Activated naive CD4-positive, alpha-beta T cell treated with anti-CD3 and anti-CD28 coated beads, Interleukin-2, amount 50 U/mL, for 16 hours (primary cell): ENCODE results near the gene SNAI3.
A peak's percentile ranks its signal among the peaks of the same experiment; 100 is the strongest.

Experiments used
- DNase-seq: peaks from one replicate; pipeline ENCODE4 v3.0.0-alpha.2; 2020

SNAI3 gene

GRCh38 chr16:88649195-88649923, 36.9 kb downstream of the SNAI3 start:
- no peak for DNase-seq

- no peak for DNase-seq
Measured at GRCh38 chr16:88647178-88648070, 38.9 kb downstream of the SNAI3 start.

GRCh38 chr16:88646345-88647034, 39.8 kb downstream of the SNAI3 start:
- no peak for DNase-seq

GRCh38 chr16:88645941-88646340, 40.4 kb downstream of the SNAI3 start:
- no peak for DNase-seq

- DNase-seq, result no peak
Measured at GRCh38 chr16:88645455-88645854, 40.9 kb downstream of the SNAI3 start.

GRCh38 chr16:88643644-88643932, 42.7 kb downstream of the SNAI3 start:
- no peak for DNase-seq

GRCh38 chr16:88642881-88643643, 43.2 kb downstream of the SNAI3 start:
- DNase-seq, result no peak

GRCh38 chr16:88640498-88641247, 45.6 kb downstream of the SNAI3 start:
- DNase-seq, result no peak

- DNase-seq, result no peak
Measured at GRCh38 chr16:88640039-88640495, 46.2 kb downstream of the SNAI3 start.

- DNase-seq, result no peak
Measured at GRCh38 chr16:88639231-88640038, 46.9 kb downstream of the SNAI3 start.

GRCh38 chr16:88638323-88639230, 47.7 kb downstream of the SNAI3 start, which contains the start of gene IL17C:
IL17C (plus strand) TSS chr16:88638572; CDS start chr16:88638642, 70 bp downstream.
- DNase-seq, result no peak

- DNase-seq, result no peak
Measured at GRCh38 chr16:88636488-88637265, 49.6 kb downstream of the SNAI3 start.

GRCh38 chr16:88635671-88636319, 50.5 kb downstream of the SNAI3 start:
- DNase-seq, result no peak

GRCh38 chr16:88634994-88635670, 51.2 kb downstream of the SNAI3 start:
- DNase-seq, result no peak

- peak; percentile 39 for DNase-seq
Measured at GRCh38 chr16:88634141-88634993, 51.9 kb downstream of the SNAI3 start.

- DNase-seq, result peak; percentile 35
Measured at GRCh38 chr16:88633684-88634140, 52.6 kb downstream of the SNAI3 start.

- no peak for DNase-seq
Measured at GRCh38 chr16:88632587-88632930, 53.7 kb downstream of the SNAI3 start.
